Measurements from ENCODE around the gene ERMN.
"Not testable (repeated sequence)": the region's sequence is repeated elsewhere in the genome, so short reads cannot be mapped to it uniquely, and the experiment has no call there.

ERMN gene, protein sequence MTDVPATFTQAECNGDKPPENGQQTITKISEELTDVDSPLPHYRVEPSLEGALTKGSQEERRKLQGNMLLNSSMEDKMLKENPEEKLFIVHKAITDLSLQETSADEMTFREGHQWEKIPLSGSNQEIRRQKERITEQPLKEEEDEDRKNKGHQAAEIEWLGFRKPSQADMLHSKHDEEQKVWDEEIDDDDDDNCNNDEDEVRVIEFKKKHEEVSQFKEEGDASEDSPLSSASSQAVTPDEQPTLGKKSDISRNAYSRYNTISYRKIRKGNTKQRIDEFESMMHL

DNA sequence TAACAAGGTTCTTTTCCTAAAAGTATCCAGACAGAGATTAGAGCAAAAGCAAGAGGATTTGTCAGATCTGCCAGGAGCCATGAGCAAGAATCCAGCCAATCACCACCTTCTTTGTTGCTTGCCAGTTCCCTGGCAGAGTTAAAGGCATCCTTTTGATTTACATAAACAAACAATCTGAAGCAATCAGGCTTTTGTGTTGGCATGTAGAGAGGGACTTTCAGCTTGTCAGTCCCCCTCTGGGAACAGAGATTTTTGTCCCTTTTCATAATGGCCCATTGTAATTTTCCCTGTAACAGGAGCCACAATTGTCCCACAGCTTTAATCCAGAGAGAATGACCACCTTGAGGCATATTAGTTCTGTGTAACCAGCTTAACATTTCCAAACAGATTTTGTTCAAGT lies at the start of gene ERMN:
ERMN (minus strand) TSS at position 39 of the 400 bp plus-strand sequence. CDS start 182 bp downstream, outside the sequence.
- TF ChIP-seq, protein P1, sequence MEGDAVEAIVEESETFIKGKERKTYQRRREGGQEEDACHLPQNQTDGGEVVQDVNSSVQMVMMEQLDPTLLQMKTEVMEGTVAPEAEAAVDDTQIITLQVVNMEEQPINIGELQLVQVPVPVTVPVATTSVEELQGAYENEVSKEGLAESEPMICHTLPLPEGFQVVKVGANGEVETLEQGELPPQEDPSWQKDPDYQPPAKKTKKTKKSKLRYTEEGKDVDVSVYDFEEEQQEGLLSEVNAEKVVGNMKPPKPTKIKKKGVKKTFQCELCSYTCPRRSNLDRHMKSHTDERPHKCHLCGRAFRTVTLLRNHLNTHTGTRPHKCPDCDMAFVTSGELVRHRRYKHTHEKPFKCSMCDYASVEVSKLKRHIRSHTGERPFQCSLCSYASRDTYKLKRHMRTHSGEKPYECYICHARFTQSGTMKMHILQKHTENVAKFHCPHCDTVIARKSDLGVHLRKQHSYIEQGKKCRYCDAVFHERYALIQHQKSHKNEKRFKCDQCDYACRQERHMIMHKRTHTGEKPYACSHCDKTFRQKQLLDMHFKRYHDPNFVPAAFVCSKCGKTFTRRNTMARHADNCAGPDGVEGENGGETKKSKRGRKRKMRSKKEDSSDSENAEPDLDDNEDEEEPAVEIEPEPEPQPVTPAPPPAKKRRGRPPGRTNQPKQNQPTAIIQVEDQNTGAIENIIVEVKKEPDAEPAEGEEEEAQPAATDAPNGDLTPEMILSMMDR (IDR thresholded peaks at IDR 0.05): no peak
- Histone ChIP-seq H3K27me3 (no peaks in the 10 kb centered on the region), H3K9me3 (no peaks in the 10 kb centered on the region)

GRCh38 chr2:157375384-157375783 lies 49.8 kb upstream of the ERMN start:
- no peak overlapping the region for H3K27ac ChIP-seq
- no peaks in the 10 kb centered on the region for H3K9me3 ChIP-seq
- no peaks in the 10 kb centered on the region for H3K27me3 ChIP-seq
- no peaks in the 10 kb centered on the region for H3K36me3 ChIP-seq
- TF ChIP-seq, protein P1 (IDR thresholded peaks at IDR 0.05): no peak
- no peaks in the 10 kb centered on the region for H3K4me1 ChIP-seq (ENCODE audit: control insufficient read depth in 1 of 2, insufficient read depth in 1 of 2, low read depth in 1 of 2, low read length in 1 of 2)
- no peak overlapping the region for H3K4me3 ChIP-seq (ENCODE audit: low read depth in 1 of 2, low read length in 1 of 2)

More for the DNA sequence above, at the start of gene ERMN:
- Histone ChIP-seq H3K4me1 (ENCODE audit: control insufficient read depth in 1 of 2, insufficient read depth in 1 of 2, low read depth in 1 of 2, low read length in 1 of 2) (peaks cover 9 to 20% of the 10 kb centered on the region in 2 experiments), H3K4me3 (ENCODE audit: low read depth in 1 of 2, low read length in 1 of 2) (no peak within 1 kb of the TSS), H3K36me3 (no peaks in the 10 kb centered on the region), H3K27ac (no peak within 1 kb of the TSS)

DNA sequence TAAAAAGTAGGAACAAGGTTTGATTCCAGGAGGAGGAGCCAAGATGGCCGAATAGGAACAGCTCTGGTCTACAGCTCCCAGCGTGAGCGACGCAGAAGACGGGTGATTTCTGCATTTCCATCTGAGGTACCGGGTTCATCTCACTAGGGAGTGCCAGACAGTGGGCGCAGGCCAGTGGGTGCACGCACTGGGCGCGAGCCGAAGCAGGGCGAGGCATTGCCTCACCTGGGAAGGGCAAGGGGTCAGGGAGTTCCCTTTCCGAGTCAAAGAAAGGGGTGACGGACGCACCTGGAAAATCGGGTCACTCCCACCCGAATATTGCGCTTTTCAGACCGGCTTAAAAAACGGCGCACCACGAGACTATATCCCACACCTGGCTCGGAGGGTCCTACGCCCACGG lies 42.9 kb upstream of the ERMN start:
- H3K36me3 ChIP-seq; H3K9me3 ChIP-seq; H3K27ac ChIP-seq; H3K4me1 ChIP-seq (ENCODE audit: control insufficient read depth in 1 of 2, insufficient read depth in 1 of 2, low read depth in 1 of 2, low read length in 1 of 2); H3K27me3 ChIP-seq; H3K4me3 ChIP-seq (ENCODE audit: low read depth in 1 of 2, low read length in 1 of 2): not testable (repeated sequence)

GRCh38 chr2:157367704-157368103 lies 42.1 kb upstream of the ERMN start:
- no peaks in the 10 kb centered on the region for H3K9me3 ChIP-seq
- TF ChIP-seq, protein P1 (IDR thresholded peaks at IDR 0.05): no peak
- no peak overlapping the region for H3K27ac ChIP-seq
- H3K27me3 ChIP-seq: no peaks in the 10 kb centered on the region
- H3K4me3 ChIP-seq (ENCODE audit: low read depth in 1 of 2, low read length in 1 of 2): no peak overlapping the region
- no peaks in the 10 kb centered on the region for H3K4me1 ChIP-seq (ENCODE audit: control insufficient read depth in 1 of 2, insufficient read depth in 1 of 2, low read depth in 1 of 2, low read length in 1 of 2)
- no peaks in the 10 kb centered on the region for H3K36me3 ChIP-seq

GRCh38 chr2:157364257-157364974 lies 38.8 kb upstream of the ERMN start:
- Histone ChIP-seq H3K36me3 (no peaks in the 10 kb centered on the region), H3K27ac (no peak overlapping the region), H3K9me3 (no peaks in the 10 kb centered on the region), H3K4me3 (ENCODE audit: low read depth in 1 of 2, low read length in 1 of 2) (no peak overlapping the region), H3K27me3 (no peaks in the 10 kb centered on the region), H3K4me1 (ENCODE audit: control insufficient read depth in 1 of 2, insufficient read depth in 1 of 2, low read depth in 1 of 2, low read length in 1 of 2) (no peaks in the 10 kb centered on the region)
- TF ChIP-seq, protein P1 (IDR thresholded peaks at IDR 0.05): no peak

DNA sequence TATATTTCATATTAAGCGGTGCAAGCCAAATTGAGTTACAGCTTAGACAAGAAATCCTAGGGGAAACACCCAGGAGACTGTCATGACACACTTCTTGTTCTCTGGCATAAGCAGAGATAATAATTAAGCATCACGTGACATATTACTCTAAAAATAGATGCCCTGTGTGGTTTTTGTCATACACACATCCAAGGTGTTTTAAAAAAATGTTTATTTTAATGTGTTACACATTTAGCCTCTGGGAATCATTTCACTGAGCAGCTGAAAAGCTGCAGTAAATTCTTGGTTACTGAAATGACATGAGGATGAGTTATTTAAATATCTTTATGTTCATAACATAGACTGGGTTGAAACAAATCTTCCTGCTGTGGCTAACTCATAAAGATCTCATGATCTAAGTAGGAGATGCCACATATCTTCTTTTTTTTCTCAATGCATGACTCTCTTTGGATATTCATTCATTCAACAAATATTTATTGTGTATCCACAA lies 38.0 kb upstream of the ERMN start:
- H3K9me3 ChIP-seq: no peaks in the 10 kb centered on the region
- TF ChIP-seq, protein P1 (IDR thresholded peaks at IDR 0.05): no peak
- H3K27ac ChIP-seq: no peak overlapping the region
- no peaks in the 10 kb centered on the region for H3K36me3 ChIP-seq
- H3K27me3 ChIP-seq: no peaks in the 10 kb centered on the region
- no peak overlapping the region for H3K4me3 ChIP-seq (ENCODE audit: low read depth in 1 of 2, low read length in 1 of 2)
- no peaks in the 10 kb centered on the region for H3K4me1 ChIP-seq (ENCODE audit: control insufficient read depth in 1 of 2, insufficient read depth in 1 of 2, low read depth in 1 of 2, low read length in 1 of 2)

All from neutrophil (primary cell).